ENCODE data around the gene SLC4A8.

SLC4A8 gene

DNA sequence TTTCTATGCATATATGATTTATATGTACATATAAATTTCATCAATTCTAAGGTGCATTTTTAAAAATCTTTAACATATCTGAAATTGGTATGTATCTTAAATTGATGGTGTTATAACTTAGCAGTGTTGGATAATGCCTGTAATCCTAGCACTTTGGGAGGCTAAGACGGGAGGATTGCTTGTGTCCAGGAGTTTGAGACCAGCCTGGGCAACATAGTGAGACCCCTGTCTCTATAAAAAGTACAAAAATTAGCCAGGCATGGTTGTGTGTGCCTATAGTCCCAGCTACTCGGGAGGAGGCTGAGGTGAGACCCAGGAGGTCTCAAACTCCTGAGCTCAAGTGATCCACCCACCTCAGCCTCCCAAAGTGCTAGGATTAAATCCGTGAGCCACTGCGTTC, 27.0 kb upstream of the SLC4A8 start:
- TF ChIP-seq, protein P1, sequence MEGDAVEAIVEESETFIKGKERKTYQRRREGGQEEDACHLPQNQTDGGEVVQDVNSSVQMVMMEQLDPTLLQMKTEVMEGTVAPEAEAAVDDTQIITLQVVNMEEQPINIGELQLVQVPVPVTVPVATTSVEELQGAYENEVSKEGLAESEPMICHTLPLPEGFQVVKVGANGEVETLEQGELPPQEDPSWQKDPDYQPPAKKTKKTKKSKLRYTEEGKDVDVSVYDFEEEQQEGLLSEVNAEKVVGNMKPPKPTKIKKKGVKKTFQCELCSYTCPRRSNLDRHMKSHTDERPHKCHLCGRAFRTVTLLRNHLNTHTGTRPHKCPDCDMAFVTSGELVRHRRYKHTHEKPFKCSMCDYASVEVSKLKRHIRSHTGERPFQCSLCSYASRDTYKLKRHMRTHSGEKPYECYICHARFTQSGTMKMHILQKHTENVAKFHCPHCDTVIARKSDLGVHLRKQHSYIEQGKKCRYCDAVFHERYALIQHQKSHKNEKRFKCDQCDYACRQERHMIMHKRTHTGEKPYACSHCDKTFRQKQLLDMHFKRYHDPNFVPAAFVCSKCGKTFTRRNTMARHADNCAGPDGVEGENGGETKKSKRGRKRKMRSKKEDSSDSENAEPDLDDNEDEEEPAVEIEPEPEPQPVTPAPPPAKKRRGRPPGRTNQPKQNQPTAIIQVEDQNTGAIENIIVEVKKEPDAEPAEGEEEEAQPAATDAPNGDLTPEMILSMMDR (conservative IDR thresholded peaks at IDR 0.05; ENCODE audit: low read depth, low read length), result no peak
- H3K4me3 ChIP-seq (ENCODE audit: low read length), result no peak overlapping the region
- DNase-seq (ENCODE audit: low read depth), result no peak

DNA sequence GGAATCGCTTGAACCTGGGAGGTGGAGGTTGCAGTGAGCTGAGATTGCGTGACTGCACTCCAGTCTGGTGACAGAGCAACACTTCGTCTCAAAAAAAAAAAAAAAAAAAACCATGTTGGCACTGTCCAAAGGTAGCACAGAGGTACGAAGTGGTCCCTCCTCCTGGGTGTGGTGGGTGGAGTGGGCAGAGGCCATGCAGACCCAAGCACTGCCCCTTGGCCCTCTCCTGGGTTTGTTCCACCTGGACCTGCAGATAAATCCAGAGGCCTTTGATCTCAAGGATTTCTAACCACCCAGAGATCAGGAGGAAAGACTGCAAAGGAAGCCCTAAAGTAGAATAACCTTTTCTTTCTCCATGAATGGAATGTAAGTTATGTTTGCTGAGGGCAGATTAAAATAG, 24.7 kb upstream of the SLC4A8 start:
- DNase-seq (ENCODE audit: low read depth), result no peak

DNA sequence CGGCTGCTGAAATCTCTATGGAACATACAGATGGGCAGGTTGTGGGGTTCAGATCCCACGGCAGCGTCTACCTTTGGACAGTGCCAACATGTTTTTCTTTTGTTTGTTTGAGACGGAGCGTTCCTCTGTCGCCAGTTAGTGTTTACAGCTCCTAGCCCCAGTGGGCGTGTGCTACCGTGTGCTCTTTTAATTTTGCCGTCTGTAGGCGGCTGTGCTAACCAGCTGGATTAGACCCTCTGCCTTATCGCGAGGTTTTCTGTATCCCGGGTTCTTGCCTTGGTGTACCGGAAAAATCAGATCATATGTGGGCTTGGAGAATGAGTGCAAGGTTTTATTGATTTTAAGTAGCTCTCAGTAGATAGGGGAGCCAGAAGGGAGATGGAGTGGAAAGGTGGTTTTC, 23.6 kb upstream of the SLC4A8 start:
- DNase-seq (ENCODE audit: low read depth), result no peak
- TF ChIP-seq, protein P1 (conservative IDR thresholded peaks at IDR 0.05; ENCODE audit: low read depth, low read length), result no peak
- no peak overlapping the region for H3K4me3 ChIP-seq (ENCODE audit: low read length)

More for the DNA sequence above, 24.7 kb upstream of the SLC4A8 start:
- TF ChIP-seq, protein P1 (conservative IDR thresholded peaks at IDR 0.05; ENCODE audit: low read depth, low read length), result no peak
- no peak overlapping the region for H3K4me3 ChIP-seq (ENCODE audit: low read length)

DNA sequence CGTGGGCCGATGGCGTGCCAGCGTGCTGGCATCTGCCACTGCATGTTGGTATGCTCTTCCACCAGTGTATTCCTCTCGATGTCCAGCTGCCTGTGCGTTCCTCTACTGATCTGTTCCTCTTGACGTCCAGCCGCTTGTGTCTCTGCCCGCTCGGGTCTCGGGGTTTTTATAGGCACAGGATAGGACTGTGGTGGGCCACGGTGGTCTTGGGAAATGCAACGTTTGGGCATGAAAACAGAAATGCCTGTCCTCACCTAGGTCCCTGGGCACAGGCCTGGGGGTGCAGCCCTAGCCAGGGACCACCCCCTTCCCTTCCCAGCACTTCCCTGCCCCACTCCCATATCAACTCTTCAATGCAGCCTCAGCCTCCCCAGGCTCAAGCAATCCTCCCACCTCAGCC, 23.1 kb upstream of the SLC4A8 start:
- TF ChIP-seq, protein P1 (conservative IDR thresholded peaks at IDR 0.05; ENCODE audit: low read depth, low read length), result no peak
- no peak overlapping the region for H3K4me3 ChIP-seq (ENCODE audit: low read length)
- DNase-seq (ENCODE audit: low read depth), result no peak

DNA sequence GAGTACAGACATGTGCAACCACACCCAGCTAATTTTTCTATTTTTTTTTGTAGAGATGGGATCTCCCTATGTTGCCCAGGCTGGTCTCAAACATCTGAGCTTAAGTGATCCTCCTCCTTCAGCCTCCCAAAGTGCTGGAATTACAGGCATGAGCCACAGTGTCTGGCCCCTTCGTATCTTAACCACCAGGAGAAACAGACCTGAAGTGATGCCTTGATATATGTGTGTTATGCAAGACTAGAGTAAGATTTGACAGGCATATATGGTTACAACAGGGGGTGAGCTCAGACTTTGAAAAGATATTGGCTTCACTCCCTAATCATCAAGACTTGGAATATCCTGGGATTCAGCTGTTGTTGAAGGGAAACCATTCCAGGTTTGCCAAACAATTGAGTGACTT, 22.7 kb upstream of the SLC4A8 start:
- DNase-seq (ENCODE audit: low read depth), result no peak
- H3K4me3 ChIP-seq (ENCODE audit: low read length), result no peak overlapping the region
- TF ChIP-seq, protein P1 (conservative IDR thresholded peaks at IDR 0.05; ENCODE audit: low read depth, low read length), result no peak

DNA sequence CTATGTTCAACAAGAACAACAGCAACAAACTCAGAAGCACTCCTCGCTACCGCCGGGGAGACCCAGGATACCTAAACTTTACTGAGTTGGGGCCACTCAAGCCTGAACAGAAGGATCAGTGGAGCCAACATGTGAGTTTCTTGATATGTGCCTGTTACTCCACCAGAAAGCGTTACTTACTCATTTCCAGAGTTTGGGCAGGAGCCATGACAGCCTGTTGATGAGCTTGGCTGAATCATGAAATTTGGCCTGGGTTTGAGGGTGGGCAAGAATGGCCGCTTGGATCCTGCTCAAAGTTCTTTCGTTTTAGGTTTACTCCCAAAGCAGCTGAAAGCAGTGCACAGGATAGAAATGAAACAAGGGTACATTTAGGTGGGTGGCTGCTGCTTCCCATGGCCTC, 21.5 kb upstream of the SLC4A8 start:
- no peak overlapping the region for H3K4me3 ChIP-seq (ENCODE audit: low read length)
- TF ChIP-seq, protein P1 (conservative IDR thresholded peaks at IDR 0.05; ENCODE audit: low read depth, low read length), result no peak
- no peak for DNase-seq (ENCODE audit: low read depth)

DNA sequence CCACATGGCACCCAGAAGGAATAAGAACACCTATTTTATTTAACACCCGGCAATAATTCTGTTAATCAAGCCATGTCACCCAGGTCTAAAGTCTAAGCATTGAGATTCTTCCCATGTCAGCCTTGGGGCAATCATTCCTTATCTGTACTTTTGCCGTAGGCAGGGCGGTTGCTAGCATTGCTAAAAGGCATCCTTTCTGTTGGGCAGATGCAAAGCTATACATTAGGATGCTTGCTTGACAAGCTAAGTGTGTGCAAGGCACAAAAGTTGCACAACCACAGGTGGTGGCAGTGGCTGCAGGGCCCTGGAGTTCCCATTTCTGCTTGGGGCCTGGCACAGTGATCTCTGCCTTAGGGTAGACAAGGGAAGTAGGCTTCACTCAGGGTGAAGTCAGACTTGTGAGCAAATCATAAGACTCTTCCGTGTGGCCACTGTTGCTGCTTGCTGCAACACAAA, 20.9 kb upstream of the SLC4A8 start:
- no peak overlapping the region for H3K4me3 ChIP-seq (ENCODE audit: low read length)
- DNase-seq (ENCODE audit: low read depth), result no peak
- TF ChIP-seq, protein P1 (conservative IDR thresholded peaks at IDR 0.05; ENCODE audit: low read depth, low read length), result no peak

All from retinal pigment epithelial cell (primary cell).